ENCODE results near the gene PIP4K2C. TPM values are rescaled to one million over a fixed set of nuclear protein-coding genes. Genes with fewer than 3 reads are reported as not detected.

Gene PIP4K2C
- 10 to 100 TPM; 10.7 to 12.3 TPM for total RNA-seq

GRCh38 chr12:57590864-57591781, at the start of gene PIP4K2C:
Gene PIP4K2C, plus strand, starts transcription at chr12:57591192. Its CDS starts 98 bp downstream, at chr12:57591290.
- ATAC-seq, result peak; percentile 97
- POLR2A ChIA-PET, result interaction anchor here (0.7 to 4.2 kb wide), 9 partner anchors 9 to 99 kb away, joined by 3 to 21 read pairs (median 7); partner anchors contain the start of gene ARHGEF25
- no peaks in the 10 kb centered on the region for H3K9me3 Mint-ChIP-seq
- no peaks in the 10 kb centered on the region for H3K27me3 Mint-ChIP-seq
- peak within 1 kb of the TSS; percentile 77 for H3K27ac Mint-ChIP-seq
- DNase-seq, result peak; percentile 85
- intact Hi-C loops (cut with micrococcal nuclease), result loop anchor here (1.0 kb wide), 1 partner anchor 35 kb away; no protein-coding TSS in a partner anchor
- CTCF ChIA-PET, result interaction anchor here (0.9 to 4.6 kb wide), 7 partner anchors 8 to 151 kb away, joined by 3 to 53 read pairs (median 6); partner anchors contain the start of gene ARHGEF25
- peak within 1 kb of the TSS; percentile 79 for H3K4me3 Mint-ChIP-seq
- H3K4me1 Mint-ChIP-seq (ENCODE audit: low read depth), result peaks cover 24% of the 10 kb centered on the region
- H3K36me3 Mint-ChIP-seq (ENCODE audit: low read depth), result peaks cover 6% of the 10 kb centered on the region
- no peak for TF ChIP-seq CTCF (IDR thresholded peaks at IDR 0.05)

DNA sequence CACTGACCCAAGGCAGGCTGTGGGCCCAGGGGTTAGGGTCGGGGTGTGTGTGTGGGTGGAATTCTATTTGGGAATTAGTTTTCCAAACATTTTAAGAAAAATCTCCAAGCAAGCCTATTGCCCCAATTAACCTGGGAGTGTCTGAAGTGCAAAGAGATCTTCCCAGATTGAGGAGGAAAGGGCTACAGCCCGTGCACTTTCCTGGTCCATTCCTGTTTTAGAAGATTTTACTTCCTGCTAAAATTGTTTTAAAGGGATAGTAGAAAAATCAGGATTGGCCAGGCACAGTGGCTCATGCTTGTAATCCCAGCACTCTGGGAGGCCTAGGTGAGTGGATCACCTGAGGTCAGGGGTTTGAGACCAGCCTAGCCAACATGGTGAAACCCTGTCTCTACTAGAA, 49.3 kb upstream of the PIP4K2C start:
- Mint-ChIP-seq H3K9me3 (no peaks in the 10 kb centered on the region), H3K4me1 (ENCODE audit: low read depth) (peaks cover 29% of the 10 kb centered on the region), H3K36me3 (ENCODE audit: low read depth) (peaks cover 17% of the 10 kb centered on the region), H3K4me3 (no peak overlapping the region), H3K27me3 (no peaks in the 10 kb centered on the region), H3K27ac (no peak overlapping the region)
- no peak for DNase-seq
- POLR2A ChIA-PET, result interaction anchor here (6.2 kb wide), 1 partner anchor 16 kb away, joined by 46 read pairs; the partner anchor contains the start of gene MBD6
- intact Hi-C loops (cut with micrococcal nuclease), result no loop called here
- TF ChIP-seq CTCF (IDR thresholded peaks at IDR 0.05), result no peak
- CTCF ChIA-PET, result interaction anchor here (0.9 to 1.1 kb wide), 2 partner anchors 35 to 41 kb away, joined by 3 read pairs; no protein-coding TSS in a partner anchor
- no peak for ATAC-seq

DNA sequence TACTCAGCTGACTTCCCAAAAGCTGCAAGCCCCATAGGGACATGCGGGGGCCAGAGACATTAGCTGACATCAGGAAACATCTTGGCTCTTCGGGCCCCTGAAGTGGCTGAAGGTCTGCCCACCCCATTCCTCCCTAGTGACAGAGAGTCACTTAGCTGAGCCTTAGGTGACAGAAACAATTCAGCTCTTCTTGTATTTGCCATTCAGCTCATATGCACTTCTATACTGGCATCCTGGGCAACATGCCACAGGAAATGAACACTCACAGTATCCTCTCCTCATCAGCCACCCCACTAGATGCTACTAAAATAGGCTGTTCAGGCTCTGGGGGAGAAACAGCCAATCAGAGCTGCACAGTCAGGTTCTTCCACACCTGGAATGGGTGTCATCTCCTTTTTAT, 47.4 kb upstream of the PIP4K2C start:
- intact Hi-C loops (cut with micrococcal nuclease), result no loop called here
- no peak for TF ChIP-seq CTCF (IDR thresholded peaks at IDR 0.05)
- ChIA-PET CTCF (no interaction called here), POLR2A (interaction anchor here (0.5 to 1.1 kb wide), 3 partner anchors 9 to 198 kb away, joined by 3 to 4 read pairs (median 3); no protein-coding TSS in a partner anchor)
- Mint-ChIP-seq H3K36me3 (ENCODE audit: low read depth) (peaks cover 15% of the 10 kb centered on the region), H3K4me3 (no peak overlapping the region), H3K27me3 (peaks cover 1% of the 10 kb centered on the region), H3K4me1 (ENCODE audit: low read depth) (peaks cover 34% of the 10 kb centered on the region), H3K9me3 (no peaks in the 10 kb centered on the region), H3K27ac (peak overlapping the region; percentile 18)
- DNase-seq (no peak), ATAC-seq (no peak)

GRCh38 chr12:57545809-57546437, 45.1 kb upstream of the PIP4K2C start:
- DNase-seq, result peak; percentile 35
- Mint-ChIP-seq H3K4me3 (peak overlapping the region; percentile 95), H3K27ac (peak overlapping the region; percentile 94), H3K9me3 (no peaks in the 10 kb centered on the region), H3K36me3 (ENCODE audit: low read depth) (peaks cover 12% of the 10 kb centered on the region), H3K4me1 (ENCODE audit: low read depth) (peaks cover 45% of the 10 kb centered on the region), H3K27me3 (peaks cover 4% of the 10 kb centered on the region)
- no peak for ATAC-seq
- ChIA-PET CTCF (interaction anchor here (1.0 to 2.0 kb wide), 5 partner anchors 10 to 237 kb away, joined by 3 to 9 read pairs (median 4); partner anchors contain the start of gene TSFM), POLR2A (interaction anchor here (0.5 to 2.0 kb wide), 8 partner anchors 10 to 232 kb away, joined by 3 to 11 read pairs (median 4); partner anchors contain the start of genes DDIT3 and OS9)
- TF ChIP-seq CTCF (IDR thresholded peaks at IDR 0.05), result no peak
- intact Hi-C loops (cut with micrococcal nuclease), result no loop called here
